Subcutaneous abdominal adipose tissue (tissue), 5 donors: ENCODE data around the gene P3H3.

Experiments used
- H3K27ac ChIP-seq: one replicate; pipeline ENCODE4 v1.7.0; 2013; ENCODE audit warnings: low read depth, mild to moderate bottlenecking, inconsistent platforms, low read length, moderate library complexity
- H3K27me3 ChIP-seq, 5 donors: one replicate each; pipeline ENCODE4 v1.7.0; 2013; ENCODE audit warnings: low read length in 5 of 5, inconsistent platforms in 1 of 5; ENCODE audit not compliant: control insufficient read depth in 5 of 5, insufficient read depth in 4 of 5
- H3K36me3 ChIP-seq, 5 donors: one replicate each; pipeline ENCODE4 v1.7.0; 2013; ENCODE audit warnings: low read length in 5 of 5; ENCODE audit not compliant: control insufficient read depth in 5 of 5, insufficient read depth in 5 of 5
- H3K4me1 ChIP-seq, 5 donors: one replicate each; pipeline ENCODE4 v1.7.0; 2013; ENCODE audit warnings: low read length in 5 of 5, mild to moderate bottlenecking in 3 of 5, moderate library complexity in 1 of 5; ENCODE audit not compliant: control insufficient read depth in 5 of 5, insufficient read depth in 5 of 5
- H3K4me3 ChIP-seq, 5 donors: one replicate each; pipeline ENCODE4 v1.7.0; 2013; ENCODE audit warnings: low read length in 5 of 5, low read depth in 1 of 5
- H3K9ac ChIP-seq, 5 donors: one replicate each; pipeline ENCODE4 v1.7.0; 2013; ENCODE audit warnings: low read length in 5 of 5, mild to moderate bottlenecking in 4 of 5, moderate library complexity in 3 of 5
- H3K9me3 ChIP-seq, 5 donors: one replicate each; pipeline ENCODE4 v1.7.0; 2013; ENCODE audit warnings: low read length in 5 of 5; ENCODE audit not compliant: control insufficient read depth in 5 of 5
- donor health status: healthy.
- donor health status: healthy.
- donor health status: healthy.
- donor health status: healthy.
- donor health status: healthy.

The P3H3 gene

GRCh38 chr12:6786416-6787094 is 41.7 kb upstream of the P3H3 start:
- no peak overlapping the region for H3K27ac ChIP-seq
- no peaks in the 10 kb centered on the region for H3K36me3 ChIP-seq
- no peak overlapping the region for H3K4me3 ChIP-seq
- no peaks in the 10 kb centered on the region for H3K27me3 ChIP-seq
- H3K4me1 ChIP-seq = peaks cover 0 to 31% (median 6%) of the 10 kb centered on the region in 5 donors
- H3K9me3 ChIP-seq = no peaks in the 10 kb centered on the region
- no peak overlapping the region for H3K9ac ChIP-seq

- Histone ChIP-seq H3K9me3 (no peaks in the 10 kb centered on the region), H3K4me1 (peaks cover 0 to 38% (median 9%) of the 10 kb centered on the region in 5 donors), H3K27ac (no peak overlapping the region), H3K27me3 (no peaks in the 10 kb centered on the region), H3K9ac (no peak overlapping the region), H3K4me3 (no peak overlapping the region), H3K36me3 (no peaks in the 10 kb centered on the region)
Measured at GRCh38 chr12:6787309-6787708, 40.9 kb upstream of the P3H3 start.

DNA sequence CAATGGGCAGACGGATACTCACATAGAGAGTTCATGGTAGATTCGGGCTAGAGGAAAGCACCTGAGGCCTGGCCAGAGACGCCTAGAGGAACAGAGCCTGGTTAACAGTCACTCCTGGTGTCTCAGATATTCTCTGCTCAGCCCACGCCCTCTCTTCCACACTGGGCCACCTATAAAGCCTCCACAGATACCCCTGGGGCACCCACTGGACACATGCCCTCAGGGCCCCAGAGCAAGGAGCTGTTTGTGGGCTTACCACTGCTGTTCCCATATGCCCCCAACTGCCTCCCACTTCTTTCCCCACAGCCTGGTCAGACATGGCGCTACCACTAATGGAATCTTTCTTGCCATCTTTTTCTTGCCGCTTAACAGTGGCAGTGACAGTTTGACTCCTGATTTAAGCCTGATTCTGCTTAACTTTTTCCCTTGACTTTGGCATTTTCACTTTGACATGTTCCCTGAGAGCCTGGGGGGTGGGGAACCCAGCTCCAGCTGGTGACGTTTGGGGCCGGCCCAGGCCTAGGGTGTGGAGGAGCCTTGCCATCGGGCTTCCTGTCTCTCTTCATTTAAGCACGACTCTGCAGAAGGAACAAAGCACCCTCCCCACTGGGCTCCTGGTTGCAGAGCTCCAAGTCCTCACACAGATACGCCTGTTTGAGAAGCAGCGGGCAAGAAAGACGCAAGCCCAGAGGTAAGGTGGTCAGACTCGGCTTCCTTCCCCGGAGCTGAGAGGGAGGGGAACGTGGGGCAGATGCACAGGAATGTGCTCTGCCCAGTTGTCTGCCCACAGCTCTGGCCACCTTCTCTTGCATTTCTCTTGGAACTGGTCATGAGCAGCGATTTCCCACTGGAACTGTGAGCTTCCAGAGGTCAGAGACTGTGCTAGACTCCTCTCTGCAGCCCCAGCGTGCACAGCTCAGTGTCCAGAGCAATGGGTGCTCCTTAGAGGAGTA is 39.0 kb upstream of the P3H3 start, which contains the start of gene CD4:
TSS of gene CD4 (plus strand) at position 557 of the 953 bp plus-strand sequence. CDS start 10,611 bp downstream, outside the sequence.
- Histone ChIP-seq H3K27me3 (peaks cover 0 to 7% (median 4%) of the 10 kb centered on the region in 5 donors), H3K4me1 (peaks cover 0 to 48% (median 15%) of the 10 kb centered on the region in 5 donors), H3K27ac (no peak within 1 kb of the TSS), H3K9me3 (no peaks in the 10 kb centered on the region), H3K4me3 (peak within 1 kb of the TSS; percentile 51 to 60 (median 55)), H3K36me3 (no peaks in the 10 kb centered on the region), H3K9ac (peak within 1 kb of the TSS in 2 of 5 donors; percentile 6 to 23)

DNA sequence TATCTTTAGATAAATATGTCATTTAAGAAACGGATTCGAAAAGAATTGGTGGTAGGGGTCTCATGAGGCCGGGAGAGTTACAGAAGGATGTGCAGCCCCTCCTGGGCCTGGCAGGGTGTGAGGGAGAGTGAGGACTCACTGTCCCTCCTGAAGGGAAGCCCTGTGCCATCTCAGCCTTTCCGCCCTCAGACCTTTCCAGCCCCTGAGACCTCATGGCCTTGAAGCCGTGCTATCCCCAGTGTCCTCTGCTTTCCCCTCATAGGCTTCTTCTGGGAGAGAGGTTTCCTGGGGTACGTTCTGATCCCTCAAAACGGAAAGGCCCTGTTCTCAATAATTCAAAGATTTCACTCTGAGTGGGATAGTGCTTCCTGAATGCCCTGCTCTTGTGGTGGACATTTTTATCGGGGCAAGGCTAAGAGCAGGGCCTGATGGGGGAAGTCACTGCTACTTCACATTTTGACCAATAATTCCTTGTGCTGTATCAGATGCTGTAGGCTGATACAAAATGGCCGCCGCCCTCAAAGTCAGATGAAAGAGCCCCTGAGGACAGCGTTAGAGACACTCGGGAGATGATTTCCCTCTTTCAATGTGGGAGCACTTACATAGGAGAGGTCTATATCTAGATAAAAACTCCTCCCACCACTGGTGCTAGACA is 37.6 kb upstream of the P3H3 start:
- no peak overlapping the region for H3K27ac ChIP-seq
- no peaks in the 10 kb centered on the region for H3K9me3 ChIP-seq
- peaks cover 0 to 4% (median 0%) of the 10 kb centered on the region in 5 donors for H3K36me3 ChIP-seq
- H3K4me3 ChIP-seq = peak overlapping the region; percentile 1 to 60 (median 55)
- H3K4me1 ChIP-seq = peaks cover 0 to 40% (median 15%) of the 10 kb centered on the region in 5 donors
- H3K9ac ChIP-seq = peak overlapping the region in 1 of 5 donors; percentile 6
- peaks cover 0 to 10% (median 4%) of the 10 kb centered on the region in 5 donors for H3K27me3 ChIP-seq

- peaks cover 0 to 8% (median 0%) of the 10 kb centered on the region in 5 donors for H3K36me3 ChIP-seq
- peak overlapping the region; percentile 6 to 39 (median 26) for H3K4me3 ChIP-seq
- peaks cover 0 to 13% (median 8%) of the 10 kb centered on the region in 5 donors for H3K27me3 ChIP-seq
- H3K4me1 ChIP-seq = peaks cover 0 to 32% (median 15%) of the 10 kb centered on the region in 5 donors
- peak overlapping the region in 2 of 5 donors; percentile 34 to 54 for H3K9ac ChIP-seq
- no peaks in the 10 kb centered on the region for H3K9me3 ChIP-seq
- H3K27ac ChIP-seq = no peak overlapping the region
Measured at GRCh38 chr12:6791931-6792520, 36.2 kb upstream of the P3H3 start.

GRCh38 chr12:6792522-6793201 is 35.5 kb upstream of the P3H3 start:
- H3K27ac ChIP-seq = no peak overlapping the region
- H3K4me3 ChIP-seq = peak overlapping the region; percentile 3 to 39 (median 7)
- H3K9ac ChIP-seq = peak overlapping the region in 1 of 5 donors; percentile 54
- H3K4me1 ChIP-seq = peaks cover 0 to 27% (median 15%) of the 10 kb centered on the region in 5 donors
- peaks cover 0 to 14% (median 8%) of the 10 kb centered on the region in 5 donors for H3K27me3 ChIP-seq
- H3K9me3 ChIP-seq = no peaks in the 10 kb centered on the region
- H3K36me3 ChIP-seq = peaks cover 0 to 8% (median 0%) of the 10 kb centered on the region in 5 donors

GRCh38 chr12:6795088-6795487 is 33.1 kb upstream of the P3H3 start:
- Histone ChIP-seq H3K9ac (no peak overlapping the region), H3K4me3 (no peak overlapping the region), H3K36me3 (peaks cover 0 to 8% (median 0%) of the 10 kb centered on the region in 5 donors), H3K4me1 (peaks cover 0 to 19% (median 10%) of the 10 kb centered on the region in 5 donors), H3K27me3 (peaks cover 0 to 14% (median 8%) of the 10 kb centered on the region in 5 donors), H3K27ac (no peak overlapping the region), H3K9me3 (no peaks in the 10 kb centered on the region)

- Histone ChIP-seq H3K4me1 (peaks cover 0 to 16% (median 9%) of the 10 kb centered on the region in 5 donors), H3K9me3 (no peaks in the 10 kb centered on the region), H3K36me3 (peaks cover 0 to 8% (median 0%) of the 10 kb centered on the region in 5 donors), H3K9ac (no peak overlapping the region), H3K27ac (no peak overlapping the region), H3K27me3 (peaks cover 0 to 14% (median 8%) of the 10 kb centered on the region in 5 donors), H3K4me3 (no peak overlapping the region)
Measured at GRCh38 chr12:6796576-6796975, 31.6 kb upstream of the P3H3 start.

DNA sequence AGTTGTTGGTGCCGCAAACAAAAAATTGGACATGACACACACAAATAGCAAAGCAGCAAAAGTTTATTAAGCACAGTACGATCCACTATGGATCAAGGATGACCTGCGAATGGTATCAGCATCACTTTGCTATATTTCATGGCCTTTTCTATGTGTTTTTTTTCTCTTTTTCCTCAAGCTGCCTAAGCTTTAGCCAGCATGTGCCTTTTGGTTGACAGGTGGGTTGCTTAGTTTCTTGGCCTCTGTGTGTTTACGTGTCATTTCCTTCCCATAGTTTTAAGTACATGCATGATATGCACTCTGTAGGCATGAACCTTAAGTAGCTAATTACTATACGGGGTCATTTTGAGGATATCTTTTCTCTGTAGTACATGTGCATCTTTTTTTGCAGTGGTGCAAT is 29.1 kb upstream of the P3H3 start:
- no peaks in the 10 kb centered on the region for H3K4me1 ChIP-seq
- no peak overlapping the region for H3K27ac ChIP-seq
- peaks cover 0 to 11% (median 0%) of the 10 kb centered on the region in 5 donors for H3K36me3 ChIP-seq

More for the DNA sequence above, 29.1 kb upstream of the P3H3 start:
- Histone ChIP-seq H3K9me3 (no peaks in the 10 kb centered on the region), H3K9ac (no peak overlapping the region), H3K4me3 (no peak overlapping the region), H3K27me3 (peaks cover 0 to 9% (median 3%) of the 10 kb centered on the region in 5 donors)
